Fibroblast of the aortic adventitia (primary cell): ENCODE data around the gene MARF1. TPM values are rescaled to one million over a fixed set of nuclear protein-coding genes. Genes with fewer than 3 reads are reported as not detected.

Source experiments
- DNase-seq: peaks from one replicate; pipeline ENCODE4 v3.0.0-alpha.2; 2010; ENCODE audit warnings: low read depth
- H3K4me3 ChIP-seq: 2 replicates; pipeline ENCODE4 v1.5.1; 2011; ENCODE audit warnings: low read depth, mild to moderate bottlenecking, control low read depth, low read length, moderate library complexity
- total RNA-seq: library from RNA; depleted of rRNA; stranded (reverse); fragments of >200 nt; gene quantifications from 2 replicates; pipeline ENCODE4 v1.2.3, GENCODE V29; 2012; ENCODE audit warnings: low replicate concordance
- TF ChIP-seq, protein P1 (sequence below): IDR thresholded peaks from 2 replicates; pipeline ENCODE4 v1.5.1; 2011; ENCODE audit warnings: mild to moderate bottlenecking, low read length, control low read depth, inconsistent platforms; ENCODE audit not compliant: insufficient read depth

The MARF1 gene
- total RNA-seq, 1 donor, result 27.1 TPM

DNA sequence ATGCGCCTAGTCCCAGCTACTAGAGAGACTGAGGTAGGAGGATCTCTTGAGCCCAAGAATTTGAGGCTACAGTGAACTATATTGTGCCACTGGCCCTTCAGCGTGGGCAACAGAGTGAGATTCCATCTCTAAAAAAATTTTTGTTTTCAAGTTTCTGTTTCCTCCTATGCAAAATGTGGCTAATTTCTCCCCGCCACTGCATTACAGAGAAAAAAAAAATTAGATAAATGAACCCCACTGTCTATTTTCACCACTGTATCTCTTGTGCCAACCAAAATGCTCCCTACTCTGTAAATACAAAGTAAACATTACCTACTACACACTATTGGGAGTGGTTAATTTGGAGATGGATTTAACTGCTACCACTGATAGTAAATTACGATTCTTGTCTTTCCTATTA, 2.0 kb downstream of the MARF1 start:
- no peak for DNase-seq
- TF ChIP-seq, protein P1, sequence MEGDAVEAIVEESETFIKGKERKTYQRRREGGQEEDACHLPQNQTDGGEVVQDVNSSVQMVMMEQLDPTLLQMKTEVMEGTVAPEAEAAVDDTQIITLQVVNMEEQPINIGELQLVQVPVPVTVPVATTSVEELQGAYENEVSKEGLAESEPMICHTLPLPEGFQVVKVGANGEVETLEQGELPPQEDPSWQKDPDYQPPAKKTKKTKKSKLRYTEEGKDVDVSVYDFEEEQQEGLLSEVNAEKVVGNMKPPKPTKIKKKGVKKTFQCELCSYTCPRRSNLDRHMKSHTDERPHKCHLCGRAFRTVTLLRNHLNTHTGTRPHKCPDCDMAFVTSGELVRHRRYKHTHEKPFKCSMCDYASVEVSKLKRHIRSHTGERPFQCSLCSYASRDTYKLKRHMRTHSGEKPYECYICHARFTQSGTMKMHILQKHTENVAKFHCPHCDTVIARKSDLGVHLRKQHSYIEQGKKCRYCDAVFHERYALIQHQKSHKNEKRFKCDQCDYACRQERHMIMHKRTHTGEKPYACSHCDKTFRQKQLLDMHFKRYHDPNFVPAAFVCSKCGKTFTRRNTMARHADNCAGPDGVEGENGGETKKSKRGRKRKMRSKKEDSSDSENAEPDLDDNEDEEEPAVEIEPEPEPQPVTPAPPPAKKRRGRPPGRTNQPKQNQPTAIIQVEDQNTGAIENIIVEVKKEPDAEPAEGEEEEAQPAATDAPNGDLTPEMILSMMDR, result no peak
- no peak overlapping the region for H3K4me3 ChIP-seq

DNA sequence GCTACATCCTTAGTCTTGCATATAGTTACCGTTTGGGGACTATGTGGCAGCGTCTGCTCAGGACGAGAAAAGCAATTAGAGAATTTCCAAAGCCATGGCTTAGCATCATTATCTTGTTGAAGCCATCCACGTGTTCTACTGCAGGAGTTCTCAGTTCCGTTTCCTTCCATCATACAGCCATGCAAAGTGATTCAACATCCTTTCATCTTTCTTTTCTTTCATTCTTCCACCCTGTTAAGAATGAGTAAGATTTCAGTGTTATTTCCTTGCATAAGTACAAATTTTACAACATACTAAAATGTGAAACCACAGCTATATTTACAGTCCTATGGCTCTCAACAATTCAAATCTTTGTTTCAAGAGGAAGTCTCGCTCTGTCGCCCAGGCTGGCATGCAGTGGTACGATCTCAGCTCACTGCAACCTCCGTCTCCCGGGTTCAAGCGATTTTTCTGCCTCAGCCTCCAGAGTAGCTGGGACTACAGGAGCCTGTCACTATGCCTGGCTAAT, 3.8 kb downstream of the MARF1 start:
- TF ChIP-seq, protein P1, result no peak
- no peak for DNase-seq
- H3K4me3 ChIP-seq, result no peak overlapping the region

DNA sequence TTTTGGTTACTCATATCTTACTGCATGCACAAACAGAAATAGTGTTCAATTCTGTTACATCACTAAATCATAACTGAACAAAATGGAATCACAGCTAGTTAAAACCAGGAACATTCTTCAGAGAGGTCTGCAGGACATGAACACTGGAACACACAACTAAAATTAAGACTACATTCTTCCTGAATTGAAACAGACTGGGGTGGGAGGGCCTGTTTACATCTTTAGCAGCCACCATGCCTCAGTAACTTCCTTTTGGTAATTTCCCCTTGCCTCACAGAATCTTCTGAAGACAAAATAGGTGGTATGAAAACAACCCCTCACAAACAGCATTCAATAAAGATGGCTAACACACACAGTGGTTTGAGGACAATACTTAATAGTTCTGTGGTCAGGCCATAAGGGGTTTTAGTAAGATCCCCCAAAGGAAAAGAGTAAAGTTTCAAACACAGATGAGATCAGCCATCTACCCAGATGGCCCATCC, 6.5 kb downstream of the MARF1 start:
- TF ChIP-seq, protein P1, result no peak
- H3K4me3 ChIP-seq, result no peak overlapping the region
- no peak for DNase-seq

DNA sequence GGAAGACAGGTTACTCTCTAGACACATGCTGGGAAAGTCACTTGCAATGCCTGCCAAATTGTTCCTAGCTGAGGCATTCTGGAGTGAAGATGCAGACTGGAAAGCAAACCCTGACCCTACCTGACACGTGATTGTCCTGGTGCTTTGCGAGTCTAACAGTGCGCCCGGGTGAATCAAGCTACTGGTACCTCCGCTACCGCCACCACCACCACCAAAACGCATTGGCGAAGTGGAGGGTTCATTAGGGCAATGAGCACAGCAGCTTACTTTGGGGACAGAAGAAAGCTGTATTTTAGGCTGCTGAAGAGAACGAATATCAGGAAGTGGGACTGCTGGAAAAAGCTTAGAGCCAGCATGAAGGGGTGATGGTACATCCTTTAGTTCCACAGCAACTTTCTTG, 7.0 kb downstream of the MARF1 start:
- no peak for DNase-seq
- no peak overlapping the region for H3K4me3 ChIP-seq
- TF ChIP-seq, protein P1, result no peak

DNA sequence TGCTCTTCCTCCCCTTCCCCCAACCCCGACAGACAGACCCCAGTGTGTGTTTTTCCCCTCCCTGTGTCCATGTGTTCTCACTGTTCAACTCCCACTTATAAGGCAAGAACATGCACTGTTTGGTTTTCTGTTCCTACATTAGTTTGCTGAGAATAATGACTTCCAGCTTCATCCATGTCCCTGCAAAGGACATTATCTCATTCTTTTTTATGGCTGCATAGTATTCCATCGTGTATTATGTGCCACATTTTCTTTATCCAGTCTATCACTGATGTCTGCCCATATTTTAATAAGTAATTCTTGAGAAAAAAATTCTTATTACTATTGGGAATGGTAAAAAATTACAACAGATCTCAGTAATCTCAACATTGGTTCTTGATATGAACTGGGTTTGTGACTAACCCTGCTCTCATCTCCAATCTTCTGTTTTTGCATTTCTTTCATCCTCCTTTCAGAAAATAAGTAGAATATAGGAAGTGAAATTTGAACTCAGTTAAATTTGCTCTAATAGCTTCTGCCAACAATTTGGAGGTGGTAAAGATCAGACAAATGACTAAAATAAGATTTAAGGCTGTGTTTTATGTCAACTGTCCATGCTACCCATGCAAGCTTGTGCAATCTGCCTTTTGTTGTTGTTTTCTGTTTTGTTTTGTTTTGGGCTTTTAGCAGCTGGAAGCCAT, 11.1 kb downstream of the MARF1 start:
- no peak overlapping the region for H3K4me3 ChIP-seq
- no peak for DNase-seq
- TF ChIP-seq, protein P1, result no peak

DNA sequence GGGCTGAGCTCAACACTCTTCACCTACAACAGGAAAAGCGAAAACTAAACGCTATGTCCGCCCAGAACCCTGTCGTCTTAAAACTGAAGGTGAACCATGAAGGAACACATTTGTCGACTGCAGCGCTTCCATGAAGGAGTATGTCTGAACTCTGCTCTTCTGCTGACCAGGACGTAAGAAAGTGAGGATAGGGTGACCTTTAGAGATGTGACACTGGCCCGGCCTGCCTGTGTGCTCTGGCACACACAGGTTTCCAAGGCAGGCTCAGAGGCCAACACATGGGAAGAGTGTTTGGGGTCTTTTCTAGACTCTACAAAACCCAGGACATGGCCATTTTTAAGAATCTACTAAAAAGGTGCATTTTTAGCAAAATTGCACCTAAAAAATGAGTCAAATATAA, 21.1 kb downstream of the MARF1 start:
- TF ChIP-seq, protein P1, result no peak
- H3K4me3 ChIP-seq, result no peak overlapping the region
- no peak for DNase-seq
